ENCODE measurements around the gene RTP5.

Gene RTP5

GRCh38 chr2:241843321-241844065 lies 26.0 kb upstream of the RTP5 start:
- Histone ChIP-seq H3K9ac (ENCODE audit: low read length in 5 of 5) (peak overlapping the region in 3 of 5 donors; percentile 41 to 61 (median 45)), H3K4me1 (ENCODE audit: control insufficient read depth in 5 of 5, insufficient read depth in 5 of 5, low read length in 5 of 5) (peaks cover 0 to 27% (median 19%) of the 10 kb centered on the region in 5 donors), H3K36me3 (ENCODE audit: control insufficient read depth in 5 of 5, insufficient read depth in 5 of 5, low read length in 5 of 5) (no peaks in the 10 kb centered on the region), H3K4me3 (ENCODE audit: low read depth in 1 of 5, low read length in 5 of 5) (peak overlapping the region in 4 of 5 donors; percentile 17 to 58 (median 48)), H3K9me3 (ENCODE audit: control insufficient read depth in 5 of 5, low read length in 5 of 5) (no peaks in the 10 kb centered on the region), H3K27ac (ENCODE audit: low read depth, low read length) (peak overlapping the region; percentile 62), H3K27me3 (ENCODE audit: control insufficient read depth in 5 of 5, insufficient read depth in 4 of 5, low read length in 5 of 5) (peaks cover 0 to 2% (median 0%) of the 10 kb centered on the region in 5 donors)

- peaks cover 0 to 27% (median 19%) of the 10 kb centered on the region in 5 donors for H3K4me1 ChIP-seq (ENCODE audit: control insufficient read depth in 5 of 5, insufficient read depth in 5 of 5, low read length in 5 of 5)
- no peaks in the 10 kb centered on the region for H3K36me3 ChIP-seq (ENCODE audit: control insufficient read depth in 5 of 5, insufficient read depth in 5 of 5, low read length in 5 of 5)
- H3K9ac ChIP-seq (ENCODE audit: low read length in 5 of 5) = peak overlapping the region in 4 of 5 donors; percentile 8 to 68 (median 61)
- H3K27ac ChIP-seq (ENCODE audit: low read depth, low read length) = peak overlapping the region; percentile 41
- H3K27me3 ChIP-seq (ENCODE audit: control insufficient read depth in 5 of 5, insufficient read depth in 4 of 5, low read length in 5 of 5) = peaks cover 0 to 2% (median 0%) of the 10 kb centered on the region in 5 donors
- H3K4me3 ChIP-seq (ENCODE audit: low read depth in 1 of 5, low read length in 5 of 5) = peak overlapping the region in 4 of 5 donors; percentile 17 to 62 (median 58)
- H3K9me3 ChIP-seq (ENCODE audit: control insufficient read depth in 5 of 5, low read length in 5 of 5) = no peaks in the 10 kb centered on the region
Observed at GRCh38 chr2:241844066-241844728, 25.3 kb upstream of the RTP5 start.

GRCh38 chr2:241844831-241845578 lies 24.5 kb upstream of the RTP5 start:
- Histone ChIP-seq H3K9me3 (ENCODE audit: control insufficient read depth in 5 of 5, low read length in 5 of 5) (no peaks in the 10 kb centered on the region), H3K27ac (ENCODE audit: low read depth, low read length) (peak overlapping the region; percentile 41), H3K27me3 (ENCODE audit: control insufficient read depth in 5 of 5, insufficient read depth in 4 of 5, low read length in 5 of 5) (peaks cover 0 to 2% (median 0%) of the 10 kb centered on the region in 5 donors), H3K9ac (ENCODE audit: low read length in 5 of 5) (peak overlapping the region in 3 of 5 donors; percentile 8 to 68 (median 66)), H3K4me3 (ENCODE audit: low read depth in 1 of 5, low read length in 5 of 5) (peak overlapping the region in 4 of 5 donors; percentile 17 to 62 (median 58)), H3K36me3 (ENCODE audit: control insufficient read depth in 5 of 5, insufficient read depth in 5 of 5, low read length in 5 of 5) (no peaks in the 10 kb centered on the region), H3K4me1 (ENCODE audit: control insufficient read depth in 5 of 5, insufficient read depth in 5 of 5, low read length in 5 of 5) (peaks cover 0 to 27% (median 19%) of the 10 kb centered on the region in 5 donors)

DNA sequence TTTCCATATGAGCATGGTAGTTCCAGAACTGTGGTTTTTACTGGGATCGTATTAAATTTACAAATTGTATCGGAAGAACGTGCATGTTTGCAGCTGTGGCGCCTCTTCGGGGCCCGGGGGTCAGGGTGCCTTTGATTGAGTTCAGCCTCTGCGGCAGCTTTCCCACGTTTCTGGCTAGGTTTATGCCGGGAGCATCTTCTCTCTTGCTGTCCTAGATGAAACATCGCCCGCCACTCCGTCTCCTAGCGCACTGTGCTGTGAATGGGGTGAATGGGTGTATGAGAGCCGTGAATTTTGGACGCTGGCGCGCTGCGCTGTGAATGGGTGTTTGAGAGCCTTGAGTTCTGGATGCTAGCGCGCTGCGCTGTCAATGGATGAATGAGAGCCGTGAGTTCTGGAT lies 23.1 kb upstream of the RTP5 start:
- Histone ChIP-seq H3K27me3 (ENCODE audit: control insufficient read depth in 5 of 5, insufficient read depth in 4 of 5, low read length in 5 of 5) (peaks cover 0 to 2% (median 0%) of the 10 kb centered on the region in 5 donors), H3K4me1 (ENCODE audit: control insufficient read depth in 5 of 5, insufficient read depth in 5 of 5, low read length in 5 of 5) (peaks cover 0 to 27% (median 19%) of the 10 kb centered on the region in 5 donors), H3K9me3 (ENCODE audit: control insufficient read depth in 5 of 5, low read length in 5 of 5) (no peaks in the 10 kb centered on the region), H3K36me3 (ENCODE audit: control insufficient read depth in 5 of 5, insufficient read depth in 5 of 5, low read length in 5 of 5) (no peaks in the 10 kb centered on the region), H3K27ac (ENCODE audit: low read depth, low read length) (no peak overlapping the region), H3K4me3 (ENCODE audit: low read depth in 1 of 5, low read length in 5 of 5) (no peak overlapping the region), H3K9ac (ENCODE audit: low read length in 5 of 5) (no peak overlapping the region)

DNA sequence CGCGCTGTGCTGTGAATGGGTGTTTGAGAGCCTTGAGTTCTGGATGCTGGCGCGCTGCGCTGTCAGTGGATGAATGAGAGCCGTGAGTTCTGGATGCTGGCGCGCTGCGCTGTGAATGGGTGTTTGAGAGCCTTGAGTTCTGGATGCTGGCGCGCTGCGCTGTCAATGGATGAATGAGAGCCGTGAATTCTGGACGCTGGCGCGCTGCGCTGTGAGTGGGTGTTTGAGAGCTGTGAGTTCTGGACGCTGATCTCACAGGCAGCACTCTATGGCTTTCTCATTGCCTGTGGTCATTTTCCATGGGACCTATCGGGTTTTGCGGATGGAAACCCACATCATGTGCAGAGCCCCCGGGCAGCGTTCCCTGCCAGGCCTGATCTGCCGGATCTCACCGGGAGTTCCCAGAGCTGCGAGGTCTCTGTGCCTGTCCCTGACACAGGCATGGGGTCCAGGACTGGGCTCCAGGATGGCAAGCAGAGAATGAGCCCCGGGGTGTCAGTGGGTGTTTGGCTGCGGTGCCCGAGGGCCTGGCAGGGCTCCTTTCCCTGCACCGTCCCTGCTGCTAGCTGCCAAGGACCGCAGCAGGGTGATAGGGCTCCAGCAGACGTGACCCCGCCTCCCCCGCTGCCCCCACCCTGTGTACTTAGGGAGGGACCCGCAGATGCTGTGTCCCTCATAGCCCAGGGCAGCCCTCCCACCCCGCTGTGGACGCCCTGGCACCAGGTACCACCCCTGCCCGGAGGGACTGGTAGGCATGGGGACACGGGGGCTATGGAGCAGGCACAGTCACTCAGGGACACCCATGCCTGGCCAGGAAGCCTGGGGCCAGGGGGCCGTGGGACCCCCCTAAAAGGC lies 20.5 kb upstream of the RTP5 start:
- Histone ChIP-seq H3K4me3 (ENCODE audit: low read depth in 1 of 5, low read length in 5 of 5) (no peak overlapping the region), H3K27ac (ENCODE audit: low read depth, low read length) (no peak overlapping the region), H3K36me3 (ENCODE audit: control insufficient read depth in 5 of 5, insufficient read depth in 5 of 5, low read length in 5 of 5) (no peaks in the 10 kb centered on the region), H3K27me3 (ENCODE audit: control insufficient read depth in 5 of 5, insufficient read depth in 4 of 5, low read length in 5 of 5) (peaks cover 0 to 2% (median 0%) of the 10 kb centered on the region in 5 donors), H3K9me3 (ENCODE audit: control insufficient read depth in 5 of 5, low read length in 5 of 5) (no peaks in the 10 kb centered on the region), H3K9ac (ENCODE audit: low read length in 5 of 5) (no peak overlapping the region), H3K4me1 (ENCODE audit: control insufficient read depth in 5 of 5, insufficient read depth in 5 of 5, low read length in 5 of 5) (peaks cover 0 to 12% (median 12%) of the 10 kb centered on the region in 5 donors)

- Histone ChIP-seq H3K9me3 (ENCODE audit: control insufficient read depth in 5 of 5, low read length in 5 of 5) (no peaks in the 10 kb centered on the region), H3K27me3 (ENCODE audit: control insufficient read depth in 5 of 5, insufficient read depth in 4 of 5, low read length in 5 of 5) (peaks cover 0 to 2% (median 0%) of the 10 kb centered on the region in 5 donors), H3K4me1 (ENCODE audit: control insufficient read depth in 5 of 5, insufficient read depth in 5 of 5, low read length in 5 of 5) (peaks cover 0 to 10% (median 8%) of the 10 kb centered on the region in 5 donors), H3K4me3 (ENCODE audit: low read depth in 1 of 5, low read length in 5 of 5) (no peak overlapping the region), H3K9ac (ENCODE audit: low read length in 5 of 5) (no peak overlapping the region), H3K27ac (ENCODE audit: low read depth, low read length) (no peak overlapping the region), H3K36me3 (ENCODE audit: control insufficient read depth in 5 of 5, insufficient read depth in 5 of 5, low read length in 5 of 5) (no peaks in the 10 kb centered on the region)
Observed at GRCh38 chr2:241849616-241850543, 19.6 kb upstream of the RTP5 start.

DNA sequence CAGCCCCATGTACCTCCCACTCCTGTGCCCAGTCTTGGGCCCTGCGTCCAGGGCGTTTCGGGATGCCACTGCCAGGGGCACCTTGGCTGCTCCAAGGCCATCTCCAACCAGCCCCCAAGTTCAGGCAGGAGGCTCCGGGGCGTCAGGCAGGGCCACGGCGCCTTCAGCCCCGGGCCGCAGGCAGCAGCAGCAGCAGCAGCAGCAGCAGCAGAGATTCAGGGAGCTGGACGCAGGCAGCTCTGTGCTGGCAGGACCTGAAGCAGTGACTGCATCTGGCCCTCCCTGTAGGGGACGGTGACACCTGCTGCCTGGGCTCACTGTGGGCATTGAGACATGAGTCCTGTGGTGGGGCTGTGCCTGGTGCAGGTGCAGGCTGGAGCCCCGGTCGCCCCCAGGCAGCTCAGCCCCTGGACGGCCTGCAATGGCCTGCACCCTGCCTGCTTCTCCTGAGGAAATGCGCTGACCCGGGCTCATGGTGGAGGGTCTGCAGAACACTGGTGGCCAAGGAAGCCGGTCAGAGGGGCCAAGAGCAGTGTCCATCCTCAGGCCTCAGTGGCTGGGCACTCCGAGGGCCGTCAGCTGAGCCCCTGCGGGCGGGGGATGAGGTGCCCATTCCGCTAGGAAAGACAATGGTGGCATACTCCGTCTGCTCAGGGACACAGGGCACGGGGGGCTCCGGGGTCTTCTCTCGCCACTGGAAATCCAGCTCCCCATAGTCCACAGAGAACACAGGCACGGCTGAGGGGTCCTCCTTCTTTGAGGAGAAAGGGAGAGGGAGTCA lies 18.8 kb upstream of the RTP5 start:
- no peak overlapping the region for H3K9ac ChIP-seq (ENCODE audit: low read length in 5 of 5)
- no peaks in the 10 kb centered on the region for H3K9me3 ChIP-seq (ENCODE audit: control insufficient read depth in 5 of 5, low read length in 5 of 5)
- peaks cover 0 to 2% (median 0%) of the 10 kb centered on the region in 5 donors for H3K27me3 ChIP-seq (ENCODE audit: control insufficient read depth in 5 of 5, insufficient read depth in 4 of 5, low read length in 5 of 5)
- no peak overlapping the region for H3K27ac ChIP-seq (ENCODE audit: low read depth, low read length)
- H3K36me3 ChIP-seq (ENCODE audit: control insufficient read depth in 5 of 5, insufficient read depth in 5 of 5, low read length in 5 of 5) = no peaks in the 10 kb centered on the region
- H3K4me3 ChIP-seq (ENCODE audit: low read depth in 1 of 5, low read length in 5 of 5) = no peak overlapping the region
- peaks cover 0 to 14% (median 4%) of the 10 kb centered on the region in 5 donors for H3K4me1 ChIP-seq (ENCODE audit: control insufficient read depth in 5 of 5, insufficient read depth in 5 of 5, low read length in 5 of 5)

DNA sequence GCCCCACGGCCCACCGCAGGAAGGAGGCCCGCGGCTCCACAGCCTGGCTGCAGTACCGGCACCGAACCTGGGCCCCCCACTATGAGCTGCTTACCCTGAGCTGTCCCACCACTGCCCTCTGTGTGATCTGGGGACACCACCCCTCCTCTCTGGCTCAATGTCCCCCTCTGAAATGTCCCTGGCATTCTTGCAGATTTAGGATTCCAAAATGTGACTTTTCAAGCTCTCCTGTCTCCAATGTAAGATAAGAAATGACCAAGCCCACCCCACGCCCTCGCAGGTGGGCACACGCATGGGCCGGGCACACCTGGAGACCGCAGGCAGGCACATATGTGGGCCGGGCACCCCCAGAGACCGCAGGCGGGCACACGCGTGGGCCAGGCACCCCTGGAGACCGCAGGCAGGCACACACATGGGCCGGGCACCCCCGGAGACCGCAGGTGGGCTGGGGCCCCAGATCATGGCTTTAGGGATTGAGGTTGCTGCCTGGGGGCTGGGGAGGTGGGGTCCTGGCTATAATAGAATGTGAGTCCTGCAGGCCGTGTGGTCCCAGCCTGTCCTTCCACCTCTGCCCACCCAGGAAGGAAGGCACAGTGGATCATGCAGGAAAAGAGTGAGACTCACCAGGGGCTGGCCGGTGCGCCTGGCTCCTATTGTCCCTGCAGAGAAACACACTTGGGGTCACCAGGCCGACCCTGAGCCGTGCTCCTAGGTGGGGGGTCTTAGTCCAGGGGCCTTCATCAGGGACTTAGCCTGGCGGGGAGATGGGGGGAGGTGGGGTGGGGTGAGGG lies 18.0 kb upstream of the RTP5 start:
- Histone ChIP-seq H3K36me3 (ENCODE audit: control insufficient read depth in 5 of 5, insufficient read depth in 5 of 5, low read length in 5 of 5) (no peaks in the 10 kb centered on the region), H3K4me3 (ENCODE audit: low read depth in 1 of 5, low read length in 5 of 5) (no peak overlapping the region), H3K27ac (ENCODE audit: low read depth, low read length) (no peak overlapping the region), H3K27me3 (ENCODE audit: control insufficient read depth in 5 of 5, insufficient read depth in 4 of 5, low read length in 5 of 5) (no peaks in the 10 kb centered on the region), H3K9ac (ENCODE audit: low read length in 5 of 5) (no peak overlapping the region), H3K4me1 (ENCODE audit: control insufficient read depth in 5 of 5, insufficient read depth in 5 of 5, low read length in 5 of 5) (peaks cover 0 to 22% (median 6%) of the 10 kb centered on the region in 5 donors), H3K9me3 (ENCODE audit: control insufficient read depth in 5 of 5, low read length in 5 of 5) (no peaks in the 10 kb centered on the region)
